SK-MEL-5 (cell line): ENCODE data around the gene CUL3. TPM values are rescaled to one million over a fixed set of nuclear protein-coding genes. Genes with fewer than 3 reads are reported as not detected.
"Not testable (repeated sequence)": the region's sequence is repeated elsewhere in the genome, so short reads cannot be mapped to it uniquely, and the experiment has no call there.

Source experiments
- DNase-seq: peaks from one replicate; pipeline ENCODE4 v3.0.0-alpha.2; 2016; ENCODE audit warnings: low read depth, low spot score
- in situ Hi-C: cut with HindIII; loops from 2 replicates; pipeline ENCODE4 v1.10.0; 2016; ENCODE audit warnings: low sequenced_read_pairs, high pct_unique_total_duplicates, low pct_unique_long_range_greater_than_20kb
- total RNA-seq: library from RNA; depleted of rRNA; stranded (reverse); fragments of >200 nt; shearing (Covaris generic); gene quantifications from 2 replicates; pipeline ENCODE4 v1.2.3, GENCODE V29; 2014

CUL3 gene
- total RNA-seq, 1 experiment from 2014 or later, result 52.9 TPM

DNA sequence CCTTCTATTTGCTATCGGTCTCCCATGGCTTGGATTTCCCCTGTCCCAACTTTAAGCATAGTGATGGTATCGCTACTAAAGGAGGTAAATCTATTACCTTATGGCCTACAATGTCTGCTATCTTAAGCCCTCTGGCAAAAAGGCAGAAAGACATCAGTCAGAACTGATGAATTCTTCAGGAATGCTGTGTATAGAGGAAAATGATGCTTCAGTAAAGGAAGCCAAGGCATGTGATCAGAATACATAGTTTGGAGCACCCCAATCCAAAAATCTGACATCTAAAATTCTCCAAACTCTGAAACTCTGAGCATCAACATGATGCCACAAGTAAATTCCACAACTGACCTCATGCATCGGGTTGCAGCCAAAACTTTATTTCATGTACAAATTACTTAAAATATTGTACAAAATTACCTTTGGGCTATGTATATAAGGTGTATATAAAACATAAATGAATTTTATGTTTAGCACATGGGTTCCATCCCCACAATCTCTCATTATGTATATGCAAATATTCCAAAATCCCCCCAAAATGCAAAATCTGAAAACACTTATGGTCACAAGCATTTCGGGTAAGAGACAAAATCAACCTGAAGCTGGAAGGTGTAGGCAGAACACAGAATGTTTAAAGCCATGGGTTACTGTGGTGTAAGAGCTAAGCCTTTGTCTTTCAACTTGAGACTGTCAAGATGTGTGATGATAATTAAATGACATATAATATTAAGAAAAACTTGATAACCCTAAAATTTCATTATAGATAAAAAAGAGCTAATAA is 66.2 kb downstream of the CUL3 start:
- in situ Hi-C loops, result no loop called here
- no peak for DNase-seq

DNA sequence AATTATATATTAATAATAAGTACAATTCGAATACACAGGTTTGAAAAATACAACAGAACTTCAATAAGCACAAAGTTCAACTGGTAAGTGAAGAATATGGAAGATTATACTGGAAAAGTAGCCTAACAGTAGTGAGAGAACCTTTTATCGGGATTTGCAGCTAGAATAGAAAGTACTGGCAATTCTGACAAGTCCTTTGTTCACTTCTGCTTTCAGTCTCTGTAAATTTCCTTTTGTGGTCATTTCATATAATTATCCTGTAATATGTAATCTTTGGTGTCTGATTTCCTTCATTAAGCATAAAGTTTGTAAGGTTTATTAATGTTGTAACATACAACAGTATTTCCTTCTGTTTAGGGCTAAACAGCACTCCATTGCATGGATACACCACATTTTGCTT is 67.2 kb downstream of the CUL3 start:
- in situ Hi-C loops, result no loop called here
- no peak for DNase-seq

DNA sequence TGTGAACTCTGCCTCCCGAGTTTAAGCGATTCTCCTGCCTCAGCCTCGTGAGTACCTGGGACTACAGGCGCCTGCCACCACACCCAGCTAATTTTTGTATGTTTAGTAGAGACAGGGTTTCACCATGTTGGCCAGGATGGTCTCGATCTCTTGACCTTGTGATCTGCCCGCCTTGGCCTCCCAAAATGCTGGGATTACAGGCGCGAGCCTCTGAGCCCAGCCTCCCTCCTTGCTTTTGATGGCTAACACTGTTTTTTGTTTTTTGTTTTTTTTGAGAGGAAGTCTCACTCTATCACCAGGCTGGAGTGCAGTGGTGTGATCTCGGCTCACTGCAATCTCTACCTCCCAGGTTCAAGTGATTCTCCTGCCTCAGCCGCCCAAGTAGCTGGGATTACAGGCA is 68.8 kb downstream of the CUL3 start:
- in situ Hi-C loops, DNase-seq: not testable (repeated sequence)

DNA sequence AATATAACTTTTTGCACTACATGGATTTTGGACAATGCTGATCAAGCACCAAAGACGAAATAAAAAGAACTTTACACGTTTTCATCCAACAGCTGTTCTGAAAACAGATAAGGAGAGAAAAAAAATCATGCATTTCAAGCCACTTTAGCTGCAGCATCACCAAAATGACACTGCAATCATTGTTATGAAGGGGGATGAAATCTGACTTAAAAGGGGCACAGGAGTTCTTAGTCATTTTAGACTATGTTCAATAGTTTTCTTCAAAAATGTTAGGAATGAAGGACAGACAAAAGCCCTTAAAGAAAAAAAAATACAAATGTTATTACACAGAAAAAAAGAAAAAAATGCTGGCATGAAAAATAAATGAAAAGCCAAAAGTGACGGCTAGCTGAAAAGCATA is 71.2 kb downstream of the CUL3 start:
- in situ Hi-C loops, result no loop called here
- no peak for DNase-seq

DNA sequence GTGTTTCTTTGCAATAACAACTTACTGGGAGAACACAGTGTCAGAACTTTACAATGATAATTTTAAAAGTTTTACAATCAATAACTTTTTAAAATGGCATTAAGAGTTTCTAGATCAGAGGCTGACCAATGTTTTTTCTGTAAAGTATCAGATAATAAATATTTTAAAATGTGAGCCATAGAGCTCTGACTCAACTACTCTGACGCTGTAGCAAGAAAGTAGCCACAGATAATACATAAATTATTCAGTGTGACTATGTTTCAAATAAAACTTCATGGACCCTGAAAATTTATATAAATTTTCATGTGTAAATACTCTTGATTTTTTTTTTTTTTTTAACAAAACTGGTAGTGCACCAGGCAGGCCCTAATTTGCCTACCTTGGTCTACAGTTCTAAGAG is 77.4 kb downstream of the CUL3 start:
- in situ Hi-C loops, result no loop called here

DNA sequence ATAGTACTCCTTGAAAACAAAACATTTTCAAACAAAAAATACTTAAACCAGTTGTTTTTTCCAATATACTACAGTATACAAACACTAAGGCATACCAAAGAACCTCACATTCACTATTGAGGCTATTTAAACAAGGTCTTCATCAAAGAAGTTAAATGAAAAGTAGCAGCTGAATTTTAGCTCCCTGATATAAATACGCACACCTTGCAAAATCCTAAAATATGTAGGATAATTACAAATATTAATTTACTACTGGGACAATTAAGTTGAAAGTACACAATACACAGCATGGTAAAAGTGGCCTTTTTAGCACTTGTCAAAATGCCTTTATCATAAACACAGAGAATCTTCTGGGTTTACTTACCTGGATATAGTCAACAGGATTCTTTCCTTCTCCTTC is 78.7 kb downstream of the CUL3 start:
- in situ Hi-C loops, result no loop called here
- DNase-seq, result no peak

More for the DNA sequence above, 77.4 kb downstream of the CUL3 start:
- DNase-seq, result no peak

DNA sequence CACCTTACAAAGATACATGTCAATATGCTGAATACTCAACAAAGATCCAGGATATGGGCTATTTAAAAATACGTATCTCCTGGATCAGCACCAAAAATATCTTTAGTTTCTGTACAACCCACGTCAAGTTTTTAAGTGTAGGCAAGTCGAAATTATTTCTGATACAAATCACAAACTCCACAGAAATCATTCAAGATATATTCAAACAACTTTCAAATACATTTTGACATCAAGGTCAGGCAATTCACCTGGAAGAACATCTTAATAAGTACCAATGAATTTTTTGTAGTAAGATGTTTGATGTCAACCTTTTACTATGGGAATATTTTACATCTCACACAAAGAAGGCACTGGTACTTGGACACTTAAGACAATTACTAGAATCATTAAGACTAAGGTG is 86.2 kb downstream of the CUL3 start:
- in situ Hi-C loops, result no loop called here
- DNase-seq, result no peak

DNA sequence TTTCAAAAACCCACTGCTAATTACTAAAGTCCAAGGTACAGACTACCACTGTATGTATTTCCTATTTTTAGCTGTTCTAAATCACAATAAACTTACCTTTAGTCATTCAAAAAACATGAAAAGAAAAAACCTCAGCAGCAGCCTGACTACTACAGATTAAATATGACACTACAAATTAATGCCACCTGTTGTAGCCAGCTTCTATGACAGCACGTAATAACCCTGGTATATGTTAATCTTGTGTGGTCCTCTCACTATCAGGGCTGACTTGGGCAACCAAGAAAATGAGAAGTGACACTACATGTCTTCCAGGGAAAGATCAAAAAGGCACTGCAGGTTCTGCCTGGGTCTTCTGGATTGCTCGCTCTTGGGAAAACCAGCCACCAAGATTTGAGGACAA is 92.6 kb downstream of the CUL3 start:
- in situ Hi-C loops, result no loop called here
- DNase-seq, result no peak

DNA sequence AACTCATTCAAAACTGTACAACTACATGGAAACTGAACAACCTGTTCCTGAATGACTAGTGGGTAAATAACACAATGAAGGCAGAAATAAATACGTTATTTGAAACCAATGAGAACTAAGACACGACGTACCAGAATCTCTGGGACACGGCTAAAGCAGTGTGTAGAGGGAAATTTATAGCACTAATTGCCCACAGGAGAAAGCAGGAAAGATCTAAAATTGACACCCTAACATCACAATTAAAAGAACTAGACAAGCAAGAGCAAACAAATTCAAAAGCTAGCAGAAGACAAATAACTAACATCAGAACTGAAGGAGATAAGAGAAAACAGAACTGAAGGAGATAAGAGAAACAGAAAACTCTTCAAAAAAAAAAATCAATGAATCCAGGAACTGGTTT is 97.2 kb downstream of the CUL3 start:
- DNase-seq, in situ Hi-C loops: not testable (repeated sequence)

DNA sequence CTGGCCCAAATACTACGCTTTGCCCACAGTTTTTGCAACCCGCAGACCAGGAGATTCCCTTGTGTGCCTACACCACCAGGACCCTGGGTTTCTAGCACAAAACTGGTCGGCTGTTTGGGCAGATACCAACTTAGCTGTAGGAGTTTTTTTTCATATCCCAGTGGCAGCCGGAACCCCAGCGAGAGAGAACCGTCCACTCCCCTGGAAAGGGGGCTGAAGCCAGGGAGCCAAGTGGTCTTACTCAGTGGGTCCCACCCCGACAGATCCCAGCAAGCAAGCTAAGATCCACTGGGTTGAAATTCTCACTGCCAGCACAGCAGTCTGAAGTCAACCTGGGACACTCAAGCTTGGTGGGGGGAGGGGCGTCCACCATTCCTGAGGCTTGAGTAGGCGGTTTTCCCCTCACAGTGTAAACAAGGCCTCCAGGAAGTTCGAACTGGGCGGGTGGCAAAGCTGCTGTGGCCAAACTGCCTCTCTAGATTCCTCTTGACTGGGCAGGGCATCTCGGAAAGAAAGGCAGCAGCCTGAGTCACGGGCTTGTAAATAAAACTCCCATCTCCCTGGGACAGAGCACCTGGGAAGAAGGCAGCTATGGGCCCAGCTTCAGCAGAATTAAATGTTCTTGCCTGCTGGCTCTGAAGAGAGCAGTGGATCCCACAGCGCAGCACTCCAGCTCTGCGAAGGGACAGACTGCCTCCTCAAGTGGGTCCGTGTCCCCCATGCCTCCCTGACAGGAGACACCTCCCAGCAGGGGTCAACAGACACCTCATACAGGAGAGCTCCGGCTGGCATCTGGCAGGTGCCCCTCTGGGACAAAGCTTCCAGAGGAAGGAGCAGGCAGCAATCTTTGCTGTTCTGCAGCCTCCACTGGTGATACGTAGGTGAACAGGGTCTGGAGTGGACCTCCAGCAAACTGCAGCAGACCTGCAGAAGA is 99.8 kb downstream of the CUL3 start:
- in situ Hi-C loops, DNase-seq: not testable (repeated sequence)

DNA sequence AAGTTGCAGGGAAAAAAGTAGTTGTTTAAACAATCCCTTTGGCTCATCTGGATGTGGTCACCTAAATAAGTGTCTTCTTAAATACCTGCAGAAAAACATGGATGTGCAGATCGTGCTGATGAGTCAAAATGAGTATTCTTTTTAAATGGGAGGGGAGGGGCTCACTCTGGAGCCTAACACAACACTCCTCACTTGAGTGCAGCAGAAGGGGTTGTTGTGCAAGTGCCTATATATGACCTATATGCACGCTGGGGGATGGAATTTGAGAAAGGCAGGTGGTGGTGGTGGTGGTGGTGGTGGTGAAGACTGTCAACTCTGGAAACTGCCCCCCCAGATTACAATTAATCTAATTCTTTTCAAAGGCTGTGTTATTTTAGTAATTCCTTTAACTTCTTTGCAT is 105.3 kb downstream of the CUL3 start:
- in situ Hi-C loops, result no loop called here
- no peak for DNase-seq

DNA sequence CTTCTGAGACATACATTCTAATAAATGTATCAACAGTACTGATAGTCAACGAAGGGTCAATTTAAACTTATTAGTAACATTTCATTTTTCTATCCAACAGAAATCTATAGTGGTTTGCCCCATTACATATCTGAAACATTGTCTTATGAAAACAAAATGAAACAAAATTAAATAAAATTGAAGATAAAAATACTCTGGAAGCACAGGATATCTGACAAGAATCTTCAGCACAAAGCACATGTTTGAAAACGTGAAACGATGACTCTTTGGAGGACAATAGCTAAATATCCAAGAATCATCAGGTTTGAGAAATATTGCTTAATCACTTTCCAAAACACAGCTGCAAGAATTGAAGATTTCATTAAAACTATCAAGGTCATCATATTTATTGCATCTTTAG is 112.3 kb downstream of the CUL3 start:
- no peak for DNase-seq
- in situ Hi-C loops, result no loop called here

DNA sequence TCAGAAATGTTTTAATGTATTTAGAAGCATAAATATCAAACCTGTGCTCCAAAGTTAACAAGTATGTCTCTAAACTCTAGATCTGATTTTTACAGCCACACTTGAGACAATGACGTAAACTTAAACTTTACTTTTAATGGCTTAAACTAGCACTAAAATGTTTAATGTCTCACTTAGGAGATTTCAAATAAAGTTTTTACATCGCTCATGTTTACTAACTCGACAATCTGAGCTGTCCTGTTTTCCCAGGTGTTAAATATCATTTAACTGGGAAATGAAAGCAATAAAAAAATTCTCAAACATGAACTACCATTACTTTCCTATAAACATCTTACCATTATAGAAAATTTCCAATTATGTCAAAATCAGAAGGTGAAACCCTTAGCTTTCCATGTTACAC is 113.0 kb downstream of the CUL3 start:
- in situ Hi-C loops, result no loop called here
- no peak for DNase-seq

DNA sequence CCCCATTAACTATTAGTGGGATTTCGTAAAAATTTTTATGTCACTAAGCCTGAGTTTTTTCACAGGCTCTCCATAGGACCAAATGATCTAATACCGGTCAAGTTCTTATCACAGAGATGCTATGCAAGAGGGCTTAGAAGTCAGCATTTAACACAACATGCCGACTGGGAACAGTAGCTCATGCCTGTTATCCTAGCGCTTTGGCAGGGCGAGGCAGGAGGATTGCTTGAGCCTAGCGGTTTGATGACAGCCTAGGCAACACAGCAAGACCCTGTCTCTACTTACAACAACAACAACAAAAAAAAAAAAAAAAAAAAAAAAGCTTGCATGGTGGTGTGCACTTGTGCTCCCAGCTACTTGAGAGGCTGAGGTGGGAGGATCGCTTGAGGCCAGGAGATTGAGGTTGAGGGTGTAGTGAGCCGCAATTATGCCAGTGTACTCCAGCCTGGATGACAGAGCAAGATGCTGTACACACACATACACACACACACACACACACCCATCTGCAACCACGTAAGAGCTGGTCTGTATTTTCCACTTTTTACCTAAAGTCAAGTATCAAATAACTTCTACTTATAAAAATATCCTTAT is 115.7 kb downstream of the CUL3 start:
- in situ Hi-C loops, result no loop called here
- DNase-seq, result no peak

DNA sequence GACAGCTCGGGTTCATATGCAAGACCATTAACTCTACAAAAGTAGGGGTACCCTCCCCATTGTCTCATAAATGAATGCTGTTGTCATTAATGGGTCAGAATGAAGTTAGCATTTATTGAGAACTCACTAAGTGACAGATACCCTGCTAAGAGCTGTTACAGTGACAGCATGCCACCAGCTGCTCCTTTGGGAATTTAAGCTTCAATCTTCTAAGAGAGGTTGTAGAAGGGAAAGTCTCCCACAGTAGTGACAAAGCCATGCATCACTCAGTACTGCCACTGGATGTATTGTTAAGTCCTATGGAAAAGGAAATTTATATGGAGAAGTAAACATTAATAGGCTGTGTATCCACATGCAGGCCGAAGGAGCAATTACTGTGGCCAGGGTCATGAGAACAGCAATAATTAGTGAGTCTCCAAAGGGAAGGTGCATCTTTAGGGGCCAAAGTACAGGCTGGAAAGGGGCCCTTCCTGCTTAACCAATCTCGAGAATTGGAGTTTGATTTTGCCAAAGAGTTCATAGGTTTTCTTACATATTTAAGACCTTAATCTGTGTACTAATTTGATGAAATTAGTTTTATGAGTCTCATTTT is 118.8 kb downstream of the CUL3 start:
- no peak for DNase-seq
- in situ Hi-C loops, result no loop called here

DNA sequence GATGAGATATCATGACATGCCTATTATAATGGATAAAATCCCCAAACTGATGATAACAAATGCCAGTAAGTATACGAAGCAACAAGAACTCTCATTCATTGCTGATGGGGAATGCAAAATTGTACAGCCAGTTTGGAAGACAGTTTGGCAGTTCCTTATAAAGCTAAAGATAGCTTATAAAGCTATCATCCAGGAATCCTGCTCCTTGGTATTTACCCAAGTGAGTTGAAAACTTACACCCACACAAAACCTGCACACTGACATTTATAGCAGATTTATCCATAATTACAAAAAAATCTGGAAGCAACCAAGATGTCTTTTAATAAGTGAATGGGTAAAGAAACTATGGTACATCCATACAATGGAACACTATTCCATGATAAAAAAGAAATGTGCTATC is 123.8 kb downstream of the CUL3 start:
- no peak for DNase-seq
- in situ Hi-C loops, result no loop called here

DNA sequence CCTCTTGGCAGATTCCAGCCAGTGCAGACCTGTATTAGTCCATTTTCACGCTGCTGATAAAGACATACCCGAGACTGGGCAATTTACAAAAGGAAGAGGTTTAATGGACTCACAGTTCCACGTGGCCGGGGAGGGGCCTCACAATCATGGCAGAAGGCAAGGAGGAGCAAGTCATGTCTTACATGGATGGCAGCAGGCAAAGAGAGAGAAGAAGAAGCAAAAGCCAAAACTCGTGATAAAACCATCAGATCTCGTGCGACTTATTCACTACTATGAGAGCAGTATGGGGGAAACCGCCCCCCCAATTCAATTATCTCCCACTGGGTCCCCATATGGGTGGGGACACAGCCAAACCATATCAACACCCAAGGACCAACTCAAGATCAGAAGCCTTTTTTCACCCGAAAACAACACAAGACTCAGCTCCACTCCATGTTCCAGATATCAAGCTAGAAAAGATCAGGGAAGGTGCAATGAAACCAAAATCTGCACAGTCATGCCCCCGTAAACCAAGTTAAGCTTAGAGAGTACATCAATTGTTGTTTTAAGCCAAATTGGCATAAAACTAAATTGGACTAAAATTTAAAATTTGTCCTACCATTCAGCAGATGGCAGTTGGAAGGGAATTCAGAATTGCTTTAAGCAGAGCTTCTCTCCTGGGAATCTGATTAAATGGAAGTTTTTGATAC is 127.6 kb downstream of the CUL3 start:
- DNase-seq, result no peak
- in situ Hi-C loops, result no loop called here

DNA sequence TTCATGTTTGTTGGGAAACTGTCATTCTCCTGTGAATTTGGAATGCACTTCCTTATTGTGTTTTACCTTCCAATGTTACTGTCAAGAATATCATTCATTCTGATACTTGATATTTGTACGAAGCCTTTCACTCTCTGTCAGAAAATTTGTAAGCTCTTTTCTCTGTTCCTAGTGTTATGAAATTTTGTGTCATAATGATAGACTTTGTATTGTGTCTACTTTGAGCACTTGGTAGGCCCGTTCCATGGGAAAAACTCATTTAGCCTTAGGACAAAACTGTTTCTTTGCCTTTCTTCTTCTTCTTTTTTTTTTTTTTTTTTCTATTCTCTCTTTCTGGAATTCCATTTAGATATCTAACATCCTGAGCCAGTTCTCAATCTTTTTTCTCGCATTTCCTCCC is 131.3 kb downstream of the CUL3 start:
- in situ Hi-C loops, result no loop called here
- no peak for DNase-seq
